GM08714 (cell line): ENCODE measurements around the gene MC2R.

ENCODE experiments used
- H3K4me3 ChIP-seq: fragments of 200-500 bp; sonication (Bioruptor generic); 2 replicates; pipeline ENCODE4 v1.5.1; 2014; ENCODE audit warnings: mild to moderate bottlenecking, low read length, inconsistent platforms
- ZNF274 ChIP-seq: IDR thresholded peaks from 2 replicates; pipeline ENCODE4 v1.6.1; 2012; ENCODE audit warnings: mild to moderate bottlenecking, low read depth, low read length

MC2R gene

GRCh38 chr18:13915391-13915790, at the start of gene MC2R:
Gene MC2R (minus strand): TSS chr18:13915536. CDS start chr18:13885518, 30,018 bp downstream.
- no peak for TF ChIP-seq ZNF274
- no peak within 1 kb of the TSS for H3K4me3 ChIP-seq

- no peak overlapping the region for H3K4me3 ChIP-seq
- TF ChIP-seq ZNF274 = no peak
These were observed 30.5 kb upstream of the MC2R start for GRCh38 chr18:13945811-13946210.

GRCh38 chr18:13943338-13943737, 28.0 kb upstream of the MC2R start:
- TF ChIP-seq ZNF274 = no peak

GRCh38 chr18:13940326-13940725, 25.0 kb upstream of the MC2R start:
- no peak overlapping the region for H3K4me3 ChIP-seq
- no peak for TF ChIP-seq ZNF274

More at GRCh38 chr18:13943338-13943737, 28.0 kb upstream of the MC2R start:
- no peak overlapping the region for H3K4me3 ChIP-seq

GRCh38 chr18:13934676-13935075, 19.3 kb upstream of the MC2R start:
- H3K4me3 ChIP-seq = no peak overlapping the region
- TF ChIP-seq ZNF274 = no peak

GRCh38 chr18:13934058-13934457, 18.7 kb upstream of the MC2R start:
- no peak overlapping the region for H3K4me3 ChIP-seq
- TF ChIP-seq ZNF274 = no peak

- TF ChIP-seq ZNF274 = no peak
- H3K4me3 ChIP-seq = no peak overlapping the region
These were observed 17.1 kb upstream of the MC2R start for GRCh38 chr18:13932285-13933025.

- no peak overlapping the region for H3K4me3 ChIP-seq
- TF ChIP-seq ZNF274 = no peak
These were observed 15.6 kb upstream of the MC2R start for GRCh38 chr18:13930964-13931363.

- no peak overlapping the region for H3K4me3 ChIP-seq
- TF ChIP-seq ZNF274 = no peak
These were observed 7.9 kb upstream of the MC2R start for GRCh38 chr18:13923221-13923620.

- TF ChIP-seq ZNF274 = no peak
These were observed 3.6 kb upstream of the MC2R start for GRCh38 chr18:13918898-13919297.

GRCh38 chr18:13917401-13917800, 2.1 kb upstream of the MC2R start:
- no peak overlapping the region for H3K4me3 ChIP-seq
- no peak for TF ChIP-seq ZNF274

More at GRCh38 chr18:13918898-13919297, 3.6 kb upstream of the MC2R start:
- no peak overlapping the region for H3K4me3 ChIP-seq

GRCh38 chr18:13916559-13916958, 1.2 kb upstream of the MC2R start:
- H3K4me3 ChIP-seq = no peak overlapping the region
- no peak for TF ChIP-seq ZNF274

- no peak overlapping the region for H3K4me3 ChIP-seq
- TF ChIP-seq ZNF274 = no peak
These were observed 677 bp upstream of the MC2R start for GRCh38 chr18:13915995-13916431.

GRCh38 chr18:13914756-13915155, 580 bp downstream of the MC2R start:
- no peak for TF ChIP-seq ZNF274
- no peak overlapping the region for H3K4me3 ChIP-seq

- no peak overlapping the region for H3K4me3 ChIP-seq
- TF ChIP-seq ZNF274 = no peak
These were observed 1.2 kb downstream of the MC2R start for GRCh38 chr18:13914170-13914569.

- no peak overlapping the region for H3K4me3 ChIP-seq
- no peak for TF ChIP-seq ZNF274
These were observed 2.1 kb downstream of the MC2R start for GRCh38 chr18:13913205-13913604.
